NB4 (cell line): Measurements from ENCODE around the gene KCNH3.

Experiments
- DNase-seq: peaks from one replicate; pipeline ENCODE4 v3.0.0; 2010; ENCODE audit warnings: low read depth
- H3K4me3 ChIP-seq: one replicate; pipeline ENCODE4 v1.5.1; 2011; ENCODE audit warnings: mild to moderate bottlenecking, low read depth, low read length, moderate library complexity
- CTCF ChIP-seq: IDR thresholded peaks from one replicate; pipeline ENCODE4 v1.5.1; 2012; ENCODE audit warnings: low read depth, low read length
- MAX ChIP-seq: IDR thresholded peaks from 2 replicates; pipeline ENCODE4 v1.6.1; 2011; ENCODE audit warnings: low read depth, low read length
- MYC ChIP-seq: IDR thresholded peaks from 2 replicates; pipeline ENCODE4 v1.6.1; 2011; ENCODE audit warnings: low read depth, low read length
- POLR2A ChIP-seq: IDR thresholded peaks from 2 replicates; pipeline ENCODE4 v1.6.1; 2011; ENCODE audit warnings: mild to moderate bottlenecking; ENCODE audit not compliant: insufficient read length; ENCODE audit errors: extremely low read depth

Gene KCNH3

GRCh38 chr12:49555631-49556390, 17.0 kb downstream of the KCNH3 start:
- DNase-seq, result no peak
- TF ChIP-seq CTCF, result no peak
- no peak for TF ChIP-seq MAX
- TF ChIP-seq MYC, result no peak
- TF ChIP-seq POLR2A, result no peak
- H3K4me3 ChIP-seq, result no peak overlapping the region

GRCh38 chr12:49556391-49557186, 17.8 kb downstream of the KCNH3 start:
- DNase-seq, result no peak
- TF ChIP-seq POLR2A (no peak), MYC (no peak), CTCF (no peak), MAX (no peak)
- H3K4me3 ChIP-seq, result no peak overlapping the region

- TF ChIP-seq MAX (no peak), POLR2A (no peak), MYC (no peak), CTCF (no peak)
- DNase-seq, result no peak
- no peak overlapping the region for H3K4me3 ChIP-seq
Observed at GRCh38 chr12:49557187-49557916, 18.5 kb downstream of the KCNH3 start.

GRCh38 chr12:49557917-49558215, 19.0 kb downstream of the KCNH3 start:
- H3K4me3 ChIP-seq, result no peak overlapping the region
- no peak for DNase-seq

More at GRCh38 chr12:49557917-49558215, 19.0 kb downstream of the KCNH3 start:
- TF ChIP-seq POLR2A (no peak), CTCF (no peak), MYC (no peak), MAX (no peak)
